ENCODE results near the gene CFAP57.

The CFAP57 gene

GRCh38 chr1:43221797-43222196, 49.7 kb downstream of the CFAP57 start:
- DNase-seq (ENCODE audit: extremely low read depth, low read depth): no peak
- no peak overlapping the region for H3K4me3 ChIP-seq (replicated peaks; ENCODE audit: low read depth, low read length)
- TF ChIP-seq, protein P1, sequence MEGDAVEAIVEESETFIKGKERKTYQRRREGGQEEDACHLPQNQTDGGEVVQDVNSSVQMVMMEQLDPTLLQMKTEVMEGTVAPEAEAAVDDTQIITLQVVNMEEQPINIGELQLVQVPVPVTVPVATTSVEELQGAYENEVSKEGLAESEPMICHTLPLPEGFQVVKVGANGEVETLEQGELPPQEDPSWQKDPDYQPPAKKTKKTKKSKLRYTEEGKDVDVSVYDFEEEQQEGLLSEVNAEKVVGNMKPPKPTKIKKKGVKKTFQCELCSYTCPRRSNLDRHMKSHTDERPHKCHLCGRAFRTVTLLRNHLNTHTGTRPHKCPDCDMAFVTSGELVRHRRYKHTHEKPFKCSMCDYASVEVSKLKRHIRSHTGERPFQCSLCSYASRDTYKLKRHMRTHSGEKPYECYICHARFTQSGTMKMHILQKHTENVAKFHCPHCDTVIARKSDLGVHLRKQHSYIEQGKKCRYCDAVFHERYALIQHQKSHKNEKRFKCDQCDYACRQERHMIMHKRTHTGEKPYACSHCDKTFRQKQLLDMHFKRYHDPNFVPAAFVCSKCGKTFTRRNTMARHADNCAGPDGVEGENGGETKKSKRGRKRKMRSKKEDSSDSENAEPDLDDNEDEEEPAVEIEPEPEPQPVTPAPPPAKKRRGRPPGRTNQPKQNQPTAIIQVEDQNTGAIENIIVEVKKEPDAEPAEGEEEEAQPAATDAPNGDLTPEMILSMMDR (IDR thresholded peaks at IDR 0.05; ENCODE audit: low read depth, low read length, missing control alignments): no peak

- no peak overlapping the region for H3K4me3 ChIP-seq (replicated peaks; ENCODE audit: low read depth, low read length)
- no peak for DNase-seq (ENCODE audit: extremely low read depth, low read depth)
- TF ChIP-seq, protein P1 (IDR thresholded peaks at IDR 0.05; ENCODE audit: low read depth, low read length, missing control alignments): no peak
Measured at GRCh38 chr1:43222879-43223278, 50.7 kb downstream of the CFAP57 start.

DNA sequence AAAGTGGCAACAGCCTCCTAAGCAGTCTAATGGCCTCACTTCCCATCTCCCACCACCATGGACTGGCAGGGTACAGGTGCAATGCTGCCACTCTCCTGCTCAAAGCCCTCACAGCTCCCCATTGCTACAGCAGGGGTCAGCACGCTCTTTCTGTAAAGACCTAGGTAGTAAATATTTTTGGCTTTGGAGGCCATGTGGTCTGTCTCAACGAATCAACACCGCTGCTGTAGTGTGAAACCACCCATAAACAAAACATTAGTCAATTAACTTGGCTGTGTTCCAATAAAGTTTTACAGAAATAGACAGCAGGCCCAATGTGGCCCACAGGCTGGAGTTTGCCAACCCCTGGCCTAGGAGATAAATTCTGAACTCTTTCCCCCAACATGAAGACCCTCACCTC, 53.0 kb downstream of the CFAP57 start:
- H3K4me3 ChIP-seq (replicated peaks; ENCODE audit: low read depth, low read length): no peak overlapping the region
- peak; percentile 17 for DNase-seq (ENCODE audit: extremely low read depth, low read depth)
- TF ChIP-seq, protein P1 (IDR thresholded peaks at IDR 0.05; ENCODE audit: low read depth, low read length, missing control alignments): no peak

- H3K4me3 ChIP-seq (replicated peaks; ENCODE audit: low read depth, low read length): no peak overlapping the region
- peak; percentile 72 for DNase-seq (ENCODE audit: extremely low read depth, low read depth)
- TF ChIP-seq, protein P1 (IDR thresholded peaks at IDR 0.05; ENCODE audit: low read depth, low read length, missing control alignments): peak; percentile 93
Measured at GRCh38 chr1:43227143-43227764, 55.1 kb downstream of the CFAP57 start.

- TF ChIP-seq, protein P1 (IDR thresholded peaks at IDR 0.05; ENCODE audit: low read depth, low read length, missing control alignments): no peak
- H3K4me3 ChIP-seq (replicated peaks; ENCODE audit: low read depth, low read length): no peak overlapping the region
- DNase-seq (ENCODE audit: extremely low read depth, low read depth): no peak
Measured at GRCh38 chr1:43229826-43230780, 58.0 kb downstream of the CFAP57 start.

GRCh38 chr1:43232074-43232473, 59.9 kb downstream of the CFAP57 start:
- DNase-seq (ENCODE audit: extremely low read depth, low read depth): peak; percentile 26
- H3K4me3 ChIP-seq (replicated peaks; ENCODE audit: low read depth, low read length): no peak overlapping the region
- TF ChIP-seq, protein P1 (IDR thresholded peaks at IDR 0.05; ENCODE audit: low read depth, low read length, missing control alignments): no peak
